ENCODE results near the gene VIPAS39. TPM values are rescaled to one million over a fixed set of nuclear protein-coding genes. Genes with fewer than 3 reads are reported as not detected.

The VIPAS39 gene
- total and polyA plus RNA-seq, 9 of the 15 experiments (the other 6 are each of a cell fraction or from before 2014, with no cell fraction given) = 5.7 to 25.6 (median 9.9) TPM

DNA sequence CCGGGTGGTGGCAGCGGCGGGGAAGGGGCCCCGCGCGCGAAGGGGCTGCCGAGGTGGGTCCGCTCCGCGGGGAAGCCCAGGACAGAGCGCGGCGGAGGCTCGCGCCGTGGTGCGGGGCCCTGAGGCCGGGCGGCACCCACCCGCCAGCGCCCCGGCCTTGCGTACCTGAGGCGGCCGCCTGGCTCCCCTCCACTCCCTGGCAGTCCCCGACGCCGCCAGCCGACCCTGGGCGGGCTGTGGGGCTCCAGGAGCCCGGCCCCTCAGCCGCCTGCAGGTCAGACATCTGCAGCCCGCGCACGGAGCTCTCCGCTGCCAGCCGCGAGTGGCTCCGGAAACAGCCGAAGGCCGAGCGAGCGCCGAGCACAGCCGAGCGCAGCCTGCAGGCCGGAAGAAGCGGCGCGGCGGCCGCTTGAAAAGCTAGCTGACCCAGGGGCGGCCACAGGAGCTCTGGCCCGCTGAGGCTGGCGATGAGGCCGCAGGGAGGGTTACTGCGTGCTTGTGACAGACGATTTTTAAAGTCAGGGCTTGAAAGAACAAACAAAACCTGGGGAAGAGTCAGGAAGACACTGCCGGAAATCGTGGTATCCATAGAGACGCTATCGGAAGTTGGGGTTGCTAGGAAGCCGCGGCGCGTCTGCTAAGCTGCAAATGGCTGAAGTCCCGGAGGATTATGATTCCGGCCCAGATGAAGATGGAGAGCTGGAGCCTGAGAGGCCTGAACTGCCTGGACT, 80.5 kb downstream of the VIPAS39 start, which contains the start of the genes SAMD15 and TMED8 (continued):
- TF ChIP-seq CHD4 (IDR thresholded peaks at IDR 0.05; ENCODE audit: insufficient read depth, insufficient replicate concordance, low read depth, low read length, poor library complexity, severe bottlenecking) (no peak), ERF (CRISPR knock-in tag; IDR thresholded peaks at IDR 0.05) (no peak), KLF16 (IDR thresholded peaks at IDR 0.05) (no peak), CCAR2 (IDR thresholded peaks at IDR 0.05; ENCODE audit: low read depth, low read length) (no peak), ZNF282 (CRISPR knock-in tag; IDR thresholded peaks at IDR 0.05) (no peak), U2AF2 (optimal IDR thresholded peaks at IDR 0.05; ENCODE audit: low read depth, low read length) (no peak), HDAC8 (tag; IDR thresholded peaks at IDR 0.05) (no peak), DIDO1 (tag; IDR thresholded peaks at IDR 0.05; ENCODE audit: low read depth) (no peak), ZNF445 (CRISPR knock-in tag; IDR thresholded peaks at IDR 0.05; ENCODE audit: low read depth) (no peak), NFRKB (IDR thresholded peaks at IDR 0.05; ENCODE audit: low read depth) (no peak), NBN (IDR thresholded peaks at IDR 0.05; ENCODE audit: low read depth) (no peak), DMBX1 (CRISPR knock-in tag; IDR thresholded peaks at IDR 0.05; ENCODE audit: borderline replicate concordance) (no peak), RFX7 (CRISPR knock-in tag; IDR thresholded peaks at IDR 0.05) (no peak), MYC (IDR thresholded peaks at IDR 0.05; ENCODE audit: low read depth, low read length) (0 out of 2 replicates have a peak, but pooled peaks have one; percentile 16), MYC (CRISPR knock-in tag; IDR thresholded peaks at IDR 0.05; ENCODE audit: borderline replicate concordance, low read depth) (no peak), CCNT2 (IDR thresholded peaks at IDR 0.05; ENCODE audit: borderline replicate concordance, extremely low read depth, insufficient read length, low read depth, low read length) (no peak), MBD2 (IDR thresholded peaks at IDR 0.05; ENCODE audit: borderline replicate concordance, low read depth) (no peak), ZNF75A (CRISPR knock-in tag; IDR thresholded peaks at IDR 0.05) (no peak), SMAD2 (IDR thresholded peaks at IDR 0.05; ENCODE audit: low read depth, low read length) (no peak), SIN3A (IDR thresholded peaks at IDR 0.05; ENCODE audit: borderline replicate concordance in 2 of 2, control insufficient read depth in 1 of 2, low read depth in 2 of 2, low read length in 2 of 2) (peak; percentile 70 to 93; a peak in 2 of 4 replicates), HLTF (IDR thresholded peaks at IDR 0.05) (no peak), ZNF23 (CRISPR knock-in tag; IDR thresholded peaks at IDR 0.05) (no peak), ZNF780A (CRISPR knock-in tag; IDR thresholded peaks at IDR 0.05) (no peak), ZNF175 (CRISPR knock-in tag; IDR thresholded peaks at IDR 0.05; ENCODE audit: low read depth) (no peak), ZNF253 (CRISPR knock-in tag; conservative IDR thresholded peaks at IDR 0.05) (no peak), ZNF165 (CRISPR knock-in tag; IDR thresholded peaks at IDR 0.05; ENCODE audit: borderline replicate concordance) (no peak), ZNF134 (CRISPR knock-in tag; conservative IDR thresholded peaks at IDR 0.05) (no peak)
- TF ChIP-seq, protein P1, sequence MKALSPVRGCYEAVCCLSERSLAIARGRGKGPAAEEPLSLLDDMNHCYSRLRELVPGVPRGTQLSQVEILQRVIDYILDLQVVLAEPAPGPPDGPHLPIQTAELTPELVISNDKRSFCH (CRISPR knock-in tag; IDR thresholded peaks at IDR 0.05) = no peak
- TF ChIP-seq, protein P1 (tag; IDR thresholded peaks at IDR 0.05) = no peak
- TF ChIP-seq, protein P2, sequence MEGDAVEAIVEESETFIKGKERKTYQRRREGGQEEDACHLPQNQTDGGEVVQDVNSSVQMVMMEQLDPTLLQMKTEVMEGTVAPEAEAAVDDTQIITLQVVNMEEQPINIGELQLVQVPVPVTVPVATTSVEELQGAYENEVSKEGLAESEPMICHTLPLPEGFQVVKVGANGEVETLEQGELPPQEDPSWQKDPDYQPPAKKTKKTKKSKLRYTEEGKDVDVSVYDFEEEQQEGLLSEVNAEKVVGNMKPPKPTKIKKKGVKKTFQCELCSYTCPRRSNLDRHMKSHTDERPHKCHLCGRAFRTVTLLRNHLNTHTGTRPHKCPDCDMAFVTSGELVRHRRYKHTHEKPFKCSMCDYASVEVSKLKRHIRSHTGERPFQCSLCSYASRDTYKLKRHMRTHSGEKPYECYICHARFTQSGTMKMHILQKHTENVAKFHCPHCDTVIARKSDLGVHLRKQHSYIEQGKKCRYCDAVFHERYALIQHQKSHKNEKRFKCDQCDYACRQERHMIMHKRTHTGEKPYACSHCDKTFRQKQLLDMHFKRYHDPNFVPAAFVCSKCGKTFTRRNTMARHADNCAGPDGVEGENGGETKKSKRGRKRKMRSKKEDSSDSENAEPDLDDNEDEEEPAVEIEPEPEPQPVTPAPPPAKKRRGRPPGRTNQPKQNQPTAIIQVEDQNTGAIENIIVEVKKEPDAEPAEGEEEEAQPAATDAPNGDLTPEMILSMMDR (IDR thresholded peaks at IDR 0.05 in 2 of 3, conservative IDR thresholded peaks at IDR 0.05 in 1 of 3; ENCODE audit: insufficient read depth in 2 of 3, low read depth in 1 of 3, low read length in 3 of 3) = 0 out of 6 replicates have a peak, but pooled peaks have one; percentile 16
